ENCODE data around the gene OTUD5.

DNA sequence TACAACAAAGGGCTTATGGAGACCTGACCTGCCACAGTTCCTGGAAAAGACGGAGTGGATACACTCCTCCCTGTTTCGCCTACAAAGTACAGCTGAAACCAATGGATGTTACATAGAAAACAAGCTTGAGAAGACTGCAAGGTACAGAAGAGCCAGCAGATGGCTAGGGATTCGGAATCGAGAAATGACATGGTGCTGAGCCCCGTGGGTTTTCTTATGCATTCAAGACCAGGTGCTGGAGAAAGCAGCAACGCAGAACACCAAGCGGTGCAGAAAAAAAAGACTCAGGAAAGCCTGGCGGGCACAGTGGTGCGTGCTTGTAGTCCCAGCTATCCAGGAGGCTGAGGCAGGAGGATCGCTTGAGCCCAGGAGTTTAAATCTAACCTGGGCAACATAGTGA lies 73.7 kb downstream of the OTUD5 start:
- TF ChIP-seq, protein P1, sequence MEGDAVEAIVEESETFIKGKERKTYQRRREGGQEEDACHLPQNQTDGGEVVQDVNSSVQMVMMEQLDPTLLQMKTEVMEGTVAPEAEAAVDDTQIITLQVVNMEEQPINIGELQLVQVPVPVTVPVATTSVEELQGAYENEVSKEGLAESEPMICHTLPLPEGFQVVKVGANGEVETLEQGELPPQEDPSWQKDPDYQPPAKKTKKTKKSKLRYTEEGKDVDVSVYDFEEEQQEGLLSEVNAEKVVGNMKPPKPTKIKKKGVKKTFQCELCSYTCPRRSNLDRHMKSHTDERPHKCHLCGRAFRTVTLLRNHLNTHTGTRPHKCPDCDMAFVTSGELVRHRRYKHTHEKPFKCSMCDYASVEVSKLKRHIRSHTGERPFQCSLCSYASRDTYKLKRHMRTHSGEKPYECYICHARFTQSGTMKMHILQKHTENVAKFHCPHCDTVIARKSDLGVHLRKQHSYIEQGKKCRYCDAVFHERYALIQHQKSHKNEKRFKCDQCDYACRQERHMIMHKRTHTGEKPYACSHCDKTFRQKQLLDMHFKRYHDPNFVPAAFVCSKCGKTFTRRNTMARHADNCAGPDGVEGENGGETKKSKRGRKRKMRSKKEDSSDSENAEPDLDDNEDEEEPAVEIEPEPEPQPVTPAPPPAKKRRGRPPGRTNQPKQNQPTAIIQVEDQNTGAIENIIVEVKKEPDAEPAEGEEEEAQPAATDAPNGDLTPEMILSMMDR (IDR thresholded peaks at IDR 0.05), result no peak
- TF ChIP-seq RORB (CRISPR knock-in tag; IDR thresholded peaks at IDR 0.05), result no peak
- TF ChIP-seq, protein P2, sequence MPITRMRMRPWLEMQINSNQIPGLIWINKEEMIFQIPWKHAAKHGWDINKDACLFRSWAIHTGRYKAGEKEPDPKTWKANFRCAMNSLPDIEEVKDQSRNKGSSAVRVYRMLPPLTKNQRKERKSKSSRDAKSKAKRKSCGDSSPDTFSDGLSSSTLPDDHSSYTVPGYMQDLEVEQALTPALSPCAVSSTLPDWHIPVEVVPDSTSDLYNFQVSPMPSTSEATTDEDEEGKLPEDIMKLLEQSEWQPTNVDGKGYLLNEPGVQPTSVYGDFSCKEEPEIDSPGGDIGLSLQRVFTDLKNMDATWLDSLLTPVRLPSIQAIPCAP (CRISPR knock-in tag; IDR thresholded peaks at IDR 0.05), result no peak
- no peak for TF ChIP-seq SMAD3 (CRISPR knock-in tag; IDR thresholded peaks at IDR 0.05; ENCODE audit: borderline replicate concordance)
